Measurements from ENCODE around the gene MGAT5.

The MGAT5 gene

GRCh38 chr2:134367213-134367612 is 113.3 kb downstream of the MGAT5 start:
- H3K36me3 ChIP-seq (ENCODE audit: control insufficient read depth, insufficient read depth, low read length) = peaks cover 18% of the 10 kb centered on the region
- WGBS, 2 experiments (ENCODE audit: insufficient coverage in 2 of 2) = 83% methylated on average over 1 of the region's 2 CpGs; no CpG with 5 or more reads in 1 of the 2 experiments
- no peak overlapping the region for H3K27ac ChIP-seq (ENCODE audit: low read depth, low read length, severe bottlenecking)
- no peaks in the 10 kb centered on the region for H3K9me3 ChIP-seq (ENCODE audit: control insufficient read depth, low read length)
- H3K4me3 ChIP-seq (ENCODE audit: extremely low read depth, insufficient read depth, low read length, poor library complexity, severe bottlenecking) = no peak overlapping the region
- peaks cover 7% of the 10 kb centered on the region for H3K4me1 ChIP-seq (ENCODE audit: control insufficient read depth, insufficient read depth, low read length, poor library complexity, severe bottlenecking)

GRCh38 chr2:134368009-134368817 is 114.3 kb downstream of the MGAT5 start:
- H3K27ac ChIP-seq (ENCODE audit: low read depth, low read length, severe bottlenecking) = no peak overlapping the region
- no peaks in the 10 kb centered on the region for H3K9me3 ChIP-seq (ENCODE audit: control insufficient read depth, low read length)
- WGBS, 2 experiments (ENCODE audit: insufficient coverage in 2 of 2) = 87 to 93% methylated on average over 6 of the region's 6 CpGs

GRCh38 chr2:134369220-134369902 is 115.5 kb downstream of the MGAT5 start:
- Histone ChIP-seq H3K4me1 (ENCODE audit: control insufficient read depth, insufficient read depth, low read length, poor library complexity, severe bottlenecking) (peaks cover 7% of the 10 kb centered on the region), H3K9me3 (ENCODE audit: control insufficient read depth, low read length) (no peaks in the 10 kb centered on the region), H3K27ac (ENCODE audit: low read depth, low read length, severe bottlenecking) (no peak overlapping the region), H3K4me3 (ENCODE audit: extremely low read depth, insufficient read depth, low read length, poor library complexity, severe bottlenecking) (no peak overlapping the region), H3K36me3 (ENCODE audit: control insufficient read depth, insufficient read depth, low read length) (peaks cover 10% of the 10 kb centered on the region)
- WGBS, 2 experiments (ENCODE audit: insufficient coverage in 2 of 2) = no CpG with 5 or more reads among the region's 1 CpG

More at GRCh38 chr2:134368009-134368817, 114.3 kb downstream of the MGAT5 start:
- Histone ChIP-seq H3K36me3 (ENCODE audit: control insufficient read depth, insufficient read depth, low read length) (peaks cover 16% of the 10 kb centered on the region), H3K4me1 (ENCODE audit: control insufficient read depth, insufficient read depth, low read length, poor library complexity, severe bottlenecking) (peaks cover 7% of the 10 kb centered on the region), H3K4me3 (ENCODE audit: extremely low read depth, insufficient read depth, low read length, poor library complexity, severe bottlenecking) (no peak overlapping the region)

GRCh38 chr2:134370655-134371445 is 117.0 kb downstream of the MGAT5 start:
- H3K36me3 ChIP-seq (ENCODE audit: control insufficient read depth, insufficient read depth, low read length) = peaks cover 5% of the 10 kb centered on the region
- 92 to 100% methylated on average over 4 to 6 of the region's 10 CpGs for WGBS, 2 experiments (ENCODE audit: insufficient coverage in 2 of 2)
- no peak overlapping the region for H3K27ac ChIP-seq (ENCODE audit: low read depth, low read length, severe bottlenecking)
- no peak overlapping the region for H3K4me3 ChIP-seq (ENCODE audit: extremely low read depth, insufficient read depth, low read length, poor library complexity, severe bottlenecking)
- H3K4me1 ChIP-seq (ENCODE audit: control insufficient read depth, insufficient read depth, low read length, poor library complexity, severe bottlenecking) = peaks cover 7% of the 10 kb centered on the region
- H3K9me3 ChIP-seq (ENCODE audit: control insufficient read depth, low read length) = no peaks in the 10 kb centered on the region

- H3K27ac ChIP-seq (ENCODE audit: low read depth, low read length, severe bottlenecking) = no peak overlapping the region
- peaks cover 7% of the 10 kb centered on the region for H3K4me1 ChIP-seq (ENCODE audit: control insufficient read depth, insufficient read depth, low read length, poor library complexity, severe bottlenecking)
- peaks cover 9% of the 10 kb centered on the region for H3K36me3 ChIP-seq (ENCODE audit: control insufficient read depth, insufficient read depth, low read length)
- no peak overlapping the region for H3K4me3 ChIP-seq (ENCODE audit: extremely low read depth, insufficient read depth, low read length, poor library complexity, severe bottlenecking)
- H3K9me3 ChIP-seq (ENCODE audit: control insufficient read depth, low read length) = no peaks in the 10 kb centered on the region
- WGBS, 2 experiments (ENCODE audit: insufficient coverage in 2 of 2) = 91 to 100% methylated on average over 1 to 4 of the region's 5 CpGs
Observed at GRCh38 chr2:134372141-134372540, 118.3 kb downstream of the MGAT5 start.

DNA sequence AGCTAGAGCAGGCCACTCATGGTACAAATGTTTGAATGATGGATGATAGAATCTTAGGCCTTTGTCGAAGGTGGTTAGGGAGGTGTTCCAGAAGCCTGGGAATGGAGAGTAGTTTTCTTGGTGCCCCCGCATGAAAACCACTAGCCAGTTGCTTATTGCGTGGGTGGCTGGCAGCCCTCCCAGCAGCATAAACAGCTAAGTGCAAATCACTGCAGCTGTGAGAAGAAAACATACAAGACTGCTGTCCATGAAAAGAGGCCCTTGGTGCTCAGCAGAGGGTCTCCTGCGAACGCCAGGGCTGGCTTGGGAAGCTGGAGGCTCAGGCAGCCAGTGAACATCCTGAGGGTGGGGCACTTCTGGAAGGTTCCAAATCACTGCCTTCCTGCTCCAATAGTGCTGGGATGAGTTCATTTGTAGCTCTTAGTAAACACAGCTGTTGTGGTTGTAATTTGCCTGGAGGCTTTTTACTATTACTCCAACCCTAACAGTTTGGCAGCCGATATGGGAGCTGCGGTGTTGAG is 118.8 kb downstream of the MGAT5 start:
- WGBS, 2 experiments (ENCODE audit: insufficient coverage in 2 of 2) = 86 to 99% methylated on average over 6 to 7 of the region's 7 CpGs
- Histone ChIP-seq H3K27ac (ENCODE audit: low read depth, low read length, severe bottlenecking) (no peak overlapping the region), H3K4me1 (ENCODE audit: control insufficient read depth, insufficient read depth, low read length, poor library complexity, severe bottlenecking) (peaks cover 7% of the 10 kb centered on the region), H3K9me3 (ENCODE audit: control insufficient read depth, low read length) (no peaks in the 10 kb centered on the region), H3K36me3 (ENCODE audit: control insufficient read depth, insufficient read depth, low read length) (peaks cover 12% of the 10 kb centered on the region), H3K4me3 (ENCODE audit: extremely low read depth, insufficient read depth, low read length, poor library complexity, severe bottlenecking) (no peak overlapping the region)

DNA sequence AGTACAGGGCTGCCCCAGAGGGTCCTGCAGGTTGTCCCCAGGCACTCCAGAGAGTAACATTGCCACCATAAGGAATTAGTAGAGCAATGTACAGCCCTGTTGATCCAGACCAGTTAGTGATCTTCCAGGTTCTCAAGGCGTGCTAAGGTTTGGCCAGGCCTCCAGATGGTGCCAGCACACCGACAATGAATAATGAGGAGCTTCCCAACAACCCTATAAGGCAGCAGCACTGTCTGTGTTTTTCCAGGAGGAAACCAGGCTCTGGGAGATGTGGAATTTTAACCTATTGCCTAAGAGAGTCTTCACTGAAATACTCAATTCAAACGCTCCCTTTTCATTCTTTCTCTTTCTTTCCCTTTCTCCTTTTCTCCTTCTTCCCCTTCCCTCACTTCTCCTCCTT is 122.1 kb downstream of the MGAT5 start:
- Histone ChIP-seq H3K36me3 (ENCODE audit: control insufficient read depth, insufficient read depth, low read length) (peaks cover 16% of the 10 kb centered on the region), H3K27ac (ENCODE audit: low read depth, low read length, severe bottlenecking) (no peak overlapping the region), H3K4me1 (ENCODE audit: control insufficient read depth, insufficient read depth, low read length, poor library complexity, severe bottlenecking) (no peaks in the 10 kb centered on the region), H3K4me3 (ENCODE audit: extremely low read depth, insufficient read depth, low read length, poor library complexity, severe bottlenecking) (no peak overlapping the region), H3K9me3 (ENCODE audit: control insufficient read depth, low read length) (no peaks in the 10 kb centered on the region)
- 71 to 78% methylated on average over 3 of the region's 3 CpGs for WGBS, 2 experiments (ENCODE audit: insufficient coverage in 2 of 2)

DNA sequence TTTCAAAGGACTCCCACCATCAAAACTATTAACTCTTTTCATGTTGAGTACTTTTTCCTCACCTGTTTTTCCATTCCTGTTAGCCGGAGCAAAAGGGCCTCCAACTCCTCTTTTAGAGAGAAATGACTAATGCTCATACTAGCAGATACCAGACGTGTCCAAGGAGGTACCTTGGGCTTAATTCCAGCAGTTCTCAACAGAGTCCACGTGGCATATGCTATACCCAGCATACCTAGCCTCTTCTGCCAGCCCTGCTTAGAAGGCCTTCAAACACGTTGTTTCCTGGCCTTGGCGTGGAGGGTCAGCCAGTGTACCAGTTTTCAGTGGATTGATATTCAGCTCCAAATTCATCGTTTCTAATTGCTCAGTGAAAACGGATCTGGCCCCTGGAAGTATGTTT is 123.9 kb downstream of the MGAT5 start:
- no peak overlapping the region for H3K27ac ChIP-seq (ENCODE audit: low read depth, low read length, severe bottlenecking)
- WGBS, 2 experiments (ENCODE audit: insufficient coverage in 2 of 2) = 86 to 94% methylated on average over 7 of the region's 7 CpGs
- no peak overlapping the region for H3K4me3 ChIP-seq (ENCODE audit: extremely low read depth, insufficient read depth, low read length, poor library complexity, severe bottlenecking)
- no peaks in the 10 kb centered on the region for H3K4me1 ChIP-seq (ENCODE audit: control insufficient read depth, insufficient read depth, low read length, poor library complexity, severe bottlenecking)
- H3K9me3 ChIP-seq (ENCODE audit: control insufficient read depth, low read length) = no peaks in the 10 kb centered on the region
- peaks cover 19% of the 10 kb centered on the region for H3K36me3 ChIP-seq (ENCODE audit: control insufficient read depth, insufficient read depth, low read length)

DNA sequence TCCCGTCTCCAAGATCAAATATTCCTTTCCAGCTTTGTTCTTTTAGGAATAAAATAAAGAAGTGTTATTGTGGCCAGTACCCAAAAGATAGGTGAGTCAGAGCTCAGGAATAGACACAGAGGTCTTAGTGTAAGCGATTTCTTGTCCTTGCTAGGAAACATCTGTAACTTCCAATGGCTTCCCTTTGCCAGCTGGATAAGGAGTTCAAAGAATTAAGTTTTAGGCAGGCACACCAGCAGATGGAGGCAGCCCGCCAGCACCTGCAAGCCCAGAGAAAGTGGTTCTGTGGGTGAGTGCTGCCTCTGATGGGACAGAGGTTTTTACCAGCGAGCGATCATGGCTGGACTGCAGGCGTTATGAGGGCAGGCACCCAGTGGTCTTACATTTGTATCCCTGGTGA is 125.4 kb downstream of the MGAT5 start:
- H3K9me3 ChIP-seq (ENCODE audit: control insufficient read depth, low read length) = no peaks in the 10 kb centered on the region
- WGBS, 2 experiments (ENCODE audit: insufficient coverage in 2 of 2) = 89% methylated on average over 2 to 3 of the region's 6 CpGs
- H3K27ac ChIP-seq (ENCODE audit: low read depth, low read length, severe bottlenecking) = no peak overlapping the region
- no peak overlapping the region for H3K4me3 ChIP-seq (ENCODE audit: extremely low read depth, insufficient read depth, low read length, poor library complexity, severe bottlenecking)
- H3K36me3 ChIP-seq (ENCODE audit: control insufficient read depth, insufficient read depth, low read length) = peaks cover 20% of the 10 kb centered on the region
- H3K4me1 ChIP-seq (ENCODE audit: control insufficient read depth, insufficient read depth, low read length, poor library complexity, severe bottlenecking) = no peaks in the 10 kb centered on the region

DNA sequence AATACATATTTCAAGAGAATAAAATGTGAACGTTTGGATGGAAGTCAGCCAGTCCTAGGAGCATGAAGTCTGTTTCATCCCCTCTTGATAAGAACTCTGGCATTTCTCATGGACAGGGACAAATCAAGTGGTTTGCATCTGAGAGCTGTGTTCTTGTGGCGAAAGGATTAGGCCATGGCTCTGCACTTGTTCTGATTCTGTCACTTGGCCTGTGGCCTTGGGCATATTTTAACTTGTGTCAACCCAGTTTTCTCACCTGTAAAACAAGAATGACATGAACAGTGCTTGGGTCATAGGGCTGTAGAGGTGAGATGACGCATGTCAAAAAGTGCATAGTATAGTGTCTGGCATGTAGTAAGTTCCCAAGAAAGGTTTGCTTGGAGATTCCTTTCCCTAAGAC is 125.8 kb downstream of the MGAT5 start:
- Histone ChIP-seq H3K36me3 (ENCODE audit: control insufficient read depth, insufficient read depth, low read length) (peaks cover 20% of the 10 kb centered on the region), H3K27ac (ENCODE audit: low read depth, low read length, severe bottlenecking) (no peak overlapping the region), H3K4me1 (ENCODE audit: control insufficient read depth, insufficient read depth, low read length, poor library complexity, severe bottlenecking) (no peaks in the 10 kb centered on the region), H3K9me3 (ENCODE audit: control insufficient read depth, low read length) (no peaks in the 10 kb centered on the region), H3K4me3 (ENCODE audit: extremely low read depth, insufficient read depth, low read length, poor library complexity, severe bottlenecking) (no peak overlapping the region)
- 92 to 97% methylated on average over 3 of the region's 3 CpGs for WGBS, 2 experiments (ENCODE audit: insufficient coverage in 2 of 2)

Data from mesodermal cell (in vitro differentiated cells).